ENCODE results near the gene SPAG7.

SPAG7 gene

GRCh38 chr17:4956493-4957061 is 11.0 kb downstream of the SPAG7 start:
- CTCF ChIA-PET: interaction anchor here (0.7 to 1.6 kb wide), 5 partner anchors 9 to 47 kb away, joined by 3 to 9 read pairs (median 4); partner anchors contain the start of gene SPAG7
- H3K4me3 ChIP-seq (ENCODE audit: low read depth, low read length): no peak overlapping the region
- POLR2A ChIA-PET: interaction anchor here (1.3 to 17.9 kb wide), 4 partner anchors 8 to 16 kb away, joined by 3 to 358 read pairs (median 8); partner anchors contain the start of genes PFN1, RNF167, SLC25A11 and SPAG7
- H3K36me3 ChIP-seq (ENCODE audit: control insufficient read depth in 2 of 2, insufficient read depth in 1 of 2, low read length in 2 of 2): peaks cover 0 to 12% of the 10 kb centered on the region in 2 experiments; a peak in 2 of 3 replicates
- H3K27ac ChIP-seq (ENCODE audit: extremely low read depth, low read depth, low read length): no peak overlapping the region
- H3K9me3 ChIP-seq (ENCODE audit: control insufficient read depth, insufficient read depth, low read depth, low read length): no peaks in the 10 kb centered on the region
- H3K4me1 ChIP-seq (ENCODE audit: control insufficient read depth, insufficient read depth, low read length): no peaks in the 10 kb centered on the region
- no peak for TF ChIP-seq ZBTB21 (tag by site-specific recombination; IDR thresholded peaks at IDR 0.05)
- TF ChIP-seq, protein P1, sequence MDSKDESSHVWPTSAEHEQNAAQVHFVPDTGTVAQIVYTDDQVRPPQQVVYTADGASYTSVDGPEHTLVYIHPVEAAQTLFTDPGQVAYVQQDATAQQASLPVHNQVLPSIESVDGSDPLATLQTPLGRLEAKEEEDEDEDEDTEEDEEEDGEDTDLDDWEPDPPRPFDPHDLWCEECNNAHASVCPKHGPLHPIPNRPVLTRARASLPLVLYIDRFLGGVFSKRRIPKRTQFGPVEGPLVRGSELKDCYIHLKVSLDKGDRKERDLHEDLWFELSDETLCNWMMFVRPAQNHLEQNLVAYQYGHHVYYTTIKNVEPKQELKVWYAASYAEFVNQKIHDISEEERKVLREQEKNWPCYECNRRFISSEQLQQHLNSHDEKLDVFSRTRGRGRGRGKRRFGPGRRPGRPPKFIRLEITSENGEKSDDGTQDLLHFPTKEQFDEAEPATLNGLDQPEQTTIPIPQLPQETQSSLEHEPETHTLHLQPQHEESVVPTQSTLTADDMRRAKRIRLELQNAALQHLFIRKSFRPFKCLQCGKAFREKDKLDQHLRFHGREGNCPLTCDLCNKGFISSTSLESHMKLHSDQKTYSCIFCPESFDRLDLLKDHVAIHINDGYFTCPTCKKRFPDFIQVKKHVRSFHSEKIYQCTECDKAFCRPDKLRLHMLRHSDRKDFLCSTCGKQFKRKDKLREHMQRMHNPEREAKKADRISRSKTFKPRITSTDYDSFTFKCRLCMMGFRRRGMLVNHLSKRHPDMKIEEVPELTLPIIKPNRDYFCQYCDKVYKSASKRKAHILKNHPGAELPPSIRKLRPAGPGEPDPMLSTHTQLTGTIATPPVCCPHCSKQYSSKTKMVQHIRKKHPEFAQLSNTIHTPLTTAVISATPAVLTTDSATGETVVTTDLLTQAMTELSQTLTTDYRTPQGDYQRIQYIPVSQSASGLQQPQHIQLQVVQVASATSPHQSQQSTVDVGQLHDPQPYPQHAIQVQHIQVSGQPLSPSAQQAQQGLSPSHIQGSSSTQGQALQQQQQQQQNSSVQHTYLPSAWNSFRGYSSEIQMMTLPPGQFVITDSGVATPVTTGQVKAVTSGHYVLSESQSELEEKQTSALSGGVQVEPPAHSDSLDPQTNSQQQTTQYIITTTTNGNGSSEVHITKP (tag by site-specific recombination; IDR thresholded peaks at IDR 0.05): peak; percentile 62
- no peak for TF ChIP-seq SCRT2 (tag by site-specific recombination; IDR thresholded peaks at IDR 0.05)

GRCh38 chr17:4955091-4955490 is 12.5 kb downstream of the SPAG7 start:
- CTCF ChIA-PET: interaction anchor here (0.7 to 1.6 kb wide), 3 partner anchors 12 to 46 kb away, joined by 3 to 11 read pairs (median 9); partner anchors contain the start of gene SPAG7
- TF ChIP-seq GLIS1 (tag by site-specific recombination; IDR thresholded peaks at IDR 0.05) (peak; percentile 57), GLIS2 (tag by site-specific recombination; IDR thresholded peaks at IDR 0.05) (0 out of 2 replicates have a peak, but pooled peaks have one; percentile 36), ZNF274 (IDR thresholded peaks at IDR 0.05; ENCODE audit: low read length) (no peak), ZNF274 (tag by site-specific recombination; IDR thresholded peaks at IDR 0.05; ENCODE audit: borderline replicate concordance) (no peak)

DNA sequence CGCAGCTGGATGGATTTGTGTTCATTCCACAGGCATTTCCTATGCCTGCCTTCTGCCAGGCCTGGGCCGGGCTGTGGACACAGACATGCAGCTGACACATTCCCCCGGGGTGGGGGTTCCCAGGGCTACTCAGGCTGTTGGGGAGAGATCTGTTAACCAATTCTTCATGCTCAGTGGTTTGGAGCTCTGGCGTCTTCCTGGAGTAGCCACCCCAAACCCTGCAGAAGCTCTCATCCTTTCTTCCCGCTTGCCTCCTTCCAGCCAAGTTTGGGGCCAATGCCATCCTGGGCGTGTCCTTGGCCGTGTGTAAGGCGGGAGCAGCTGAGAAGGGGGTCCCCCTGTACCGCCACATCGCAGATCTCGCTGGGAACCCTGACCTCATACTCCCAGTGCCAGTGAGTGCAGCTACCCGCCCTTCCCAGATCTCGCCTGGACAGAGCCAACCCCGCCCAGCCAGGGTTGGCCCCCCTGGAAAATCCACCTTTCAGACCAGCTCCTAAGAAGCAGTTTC is 14.1 kb downstream of the SPAG7 start:
- TF ChIP-seq KLF1 (tag by site-specific recombination; IDR thresholded peaks at IDR 0.05) (peak; percentile 83), PRDM2 (tag by site-specific recombination; IDR thresholded peaks at IDR 0.05; ENCODE audit: borderline replicate concordance) (no peak), ZEB2 (tag by site-specific recombination; IDR thresholded peaks at IDR 0.05) (no peak), KLF10 (tag by site-specific recombination; IDR thresholded peaks at IDR 0.05) (no peak), KLF17 (tag by site-specific recombination; IDR thresholded peaks at IDR 0.05) (peak; percentile 83), EGR2 (tag by site-specific recombination; IDR thresholded peaks at IDR 0.05; ENCODE audit: low read depth) (no peak)
- no peaks in the 10 kb centered on the region for H3K9me3 ChIP-seq (ENCODE audit: control insufficient read depth, insufficient read depth, low read depth, low read length)
- H3K36me3 ChIP-seq (ENCODE audit: control insufficient read depth in 2 of 2, insufficient read depth in 1 of 2, low read length in 2 of 2): no peaks in the 10 kb centered on the region
- POLR2A ChIA-PET: interaction anchor here (1.2 to 17.9 kb wide), 3 partner anchors 11 to 14 kb away, joined by 5 to 358 read pairs (median 109); partner anchors contain the start of genes RNF167, SLC25A11 and SPAG7
- no peak overlapping the region for H3K4me3 ChIP-seq (ENCODE audit: low read depth, low read length)
- H3K27ac ChIP-seq (ENCODE audit: extremely low read depth, low read depth, low read length): no peak overlapping the region
- CTCF ChIA-PET: interaction anchor here (0.6 to 1.4 kb wide), 3 partner anchors 13 to 354 kb away, joined by 3 to 5 read pairs (median 3); partner anchors contain the start of genes RNF167 and SLC25A11
- peaks cover 8% of the 10 kb centered on the region for H3K4me1 ChIP-seq (ENCODE audit: control insufficient read depth, insufficient read depth, low read length)

More at GRCh38 chr17:4955091-4955490, 12.5 kb downstream of the SPAG7 start:
- H3K36me3 ChIP-seq (ENCODE audit: control insufficient read depth in 2 of 2, insufficient read depth in 1 of 2, low read length in 2 of 2): peaks cover 0 to 10% of the 10 kb centered on the region in 2 experiments; a peak in 1 of 3 replicates
- POLR2A ChIA-PET: interaction anchor here (0.6 to 17.9 kb wide), 7 partner anchors 8 to 1065 kb away, joined by 3 to 358 read pairs (median 3); partner anchors contain the start of genes ARRB2, INCA1, KIF1C and SPAG7
- peaks cover 8% of the 10 kb centered on the region for H3K4me1 ChIP-seq (ENCODE audit: control insufficient read depth, insufficient read depth, low read length)
- H3K4me3 ChIP-seq (ENCODE audit: low read depth, low read length): no peak overlapping the region
- H3K27ac ChIP-seq (ENCODE audit: extremely low read depth, low read depth, low read length): no peak overlapping the region
- no peaks in the 10 kb centered on the region for H3K9me3 ChIP-seq (ENCODE audit: control insufficient read depth, insufficient read depth, low read depth, low read length)
